Activated CD8-positive, alpha-beta T cell treated with anti-CD3 and anti-CD28 coated beads for 36 hours (primary cell): ENCODE data around the gene PRKCZ. TPM values are rescaled to one million over a fixed set of nuclear protein-coding genes. Genes with fewer than 3 reads are reported as not detected.

Source experiments
- ATAC-seq: fragments of 200-7000 bp; cut with Tn5 transposase; one replicate; pipeline ENCODE4 v1.10.0; 2021; ENCODE audit warnings: mild to moderate bottlenecking, moderate library complexity
- CTCF ChIA-PET: fragments of 350-600 bp; sonication (Branson Sonifier 250); formaldehyde crosslinking; loops from one replicate; lab custom pipeline; 2021; ENCODE audit warnings: antibody characterized with exemption; lab: Charles Lee
- POLR2A ChIA-PET: fragments of 350-600 bp; sonication (Branson Sonifier 250); formaldehyde crosslinking; loops from one replicate; lab custom pipeline; 2021; ENCODE audit warnings: antibody characterized with exemption; lab: Charles Lee
- DNase-seq: peaks from one replicate; pipeline ENCODE4 v3.0.0-alpha.2; 2020
- H3K27ac Mint-ChIP-seq: one replicate; pipeline ENCODE4 v1.8.0; 2021; ENCODE audit warnings: mild to moderate bottlenecking, mixed read lengths
- H3K27me3 Mint-ChIP-seq: one replicate; pipeline ENCODE4 v1.8.0; 2021; ENCODE audit warnings: mixed read lengths
- H3K36me3 Mint-ChIP-seq: one replicate; pipeline ENCODE4 v1.8.0; 2021; ENCODE audit warnings: low read depth, mixed read lengths
- H3K4me1 Mint-ChIP-seq: one replicate; pipeline ENCODE4 v1.8.0; 2021; ENCODE audit warnings: low read depth, mixed read lengths
- H3K4me3 Mint-ChIP-seq: one replicate; pipeline ENCODE4 v1.8.0; 2021; ENCODE audit warnings: mild to moderate bottlenecking, moderate library complexity, mixed read lengths
- H3K9me3 Mint-ChIP-seq: one replicate; pipeline ENCODE4 v1.8.0; 2021; ENCODE audit warnings: mixed read lengths
- CTCF ChIP-seq: fragments of 200-600 bp; IDR thresholded peaks from one replicate; pipeline ENCODE4 v1.8.0; 2022; ENCODE audit warnings: antibody characterized with exemption, mild to moderate bottlenecking
- intact Hi-C: fragments of 100-400 bp; cut with micrococcal nuclease; formaldehyde crosslinking; loops from one replicate; pipeline ENCODE4 v1.10.0; 2022
- total RNA-seq, 2 experiments: library from RNA; stranded (reverse); gene quantifications; one replicate each; pipeline ENCODE4 v1.2.3, GENCODE V29; 2021

Gene PRKCZ
- total RNA-seq, 2 experiments from 2014 or later = 15.4 to 15.7 TPM

GRCh38 chr1:2150801-2151200 is 100.6 kb downstream of the PRKCZ start:
- H3K36me3 Mint-ChIP-seq = peaks cover 4% of the 10 kb centered on the region
- TF ChIP-seq CTCF = no peak
- intact Hi-C loops = no loop called here
- H3K4me3 Mint-ChIP-seq = no peak overlapping the region
- ATAC-seq (no peak), DNase-seq (no peak)
- POLR2A ChIA-PET = no interaction called here
- H3K27ac Mint-ChIP-seq = no peak overlapping the region
- no peaks in the 10 kb centered on the region for H3K9me3 Mint-ChIP-seq
- no peaks in the 10 kb centered on the region for H3K27me3 Mint-ChIP-seq
- CTCF ChIA-PET = interaction anchor here (1.1 to 4.5 kb wide), 4 partner anchors 11 to 106 kb away, joined by 3 to 54 read pairs (median 5); no protein-coding TSS in a partner anchor
- H3K4me1 Mint-ChIP-seq = peaks cover 17% of the 10 kb centered on the region

DNA sequence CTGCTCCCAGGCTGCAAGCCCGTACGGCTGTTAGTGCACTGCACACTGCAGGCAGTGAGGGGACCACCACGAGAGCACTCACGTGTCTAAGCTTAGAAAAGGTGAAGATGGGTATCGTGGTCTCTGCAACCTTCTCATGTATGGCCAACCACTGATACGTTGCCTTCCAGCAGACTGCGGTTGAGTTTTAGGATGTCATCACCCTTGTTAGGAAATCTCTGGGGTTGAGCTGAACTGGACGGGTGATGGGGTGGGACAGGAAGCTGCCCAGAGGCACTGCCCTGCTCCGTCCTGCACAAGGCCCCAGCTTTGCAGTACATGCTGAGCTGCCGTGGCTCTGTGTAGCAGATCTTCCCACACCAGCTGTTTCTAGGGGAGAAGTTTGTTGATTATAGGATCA is 101.0 kb downstream of the PRKCZ start:
- ChIA-PET POLR2A (no interaction called here), CTCF (interaction anchor here (1.0 to 4.5 kb wide), 7 partner anchors 11 to 106 kb away, joined by 3 to 54 read pairs (median 3); partner anchors contain the start of gene FAAP20)
- H3K9me3 Mint-ChIP-seq = no peaks in the 10 kb centered on the region
- intact Hi-C loops = no loop called here
- H3K36me3 Mint-ChIP-seq = peaks cover 4% of the 10 kb centered on the region
- no peak overlapping the region for H3K27ac Mint-ChIP-seq
- H3K4me1 Mint-ChIP-seq = peaks cover 17% of the 10 kb centered on the region
- peak; percentile 32 for DNase-seq
- no peak overlapping the region for H3K4me3 Mint-ChIP-seq
- no peaks in the 10 kb centered on the region for H3K27me3 Mint-ChIP-seq
- no peak for ATAC-seq
- no peak for TF ChIP-seq CTCF

GRCh38 chr1:2151911-2152310 is 101.7 kb downstream of the PRKCZ start:
- ATAC-seq = no peak
- POLR2A ChIA-PET = no interaction called here
- CTCF ChIA-PET = interaction anchor here (1.0 to 4.5 kb wide), 6 partner anchors 12 to 59 kb away, joined by 3 to 54 read pairs (median 4); partner anchors contain the start of gene FAAP20

GRCh38 chr1:2152954-2153353 is 102.7 kb downstream of the PRKCZ start:
- ChIA-PET CTCF (interaction anchor here (1.1 kb wide), 1 partner anchor 13 kb away, joined by 3 read pairs; no protein-coding TSS in a partner anchor), POLR2A (no interaction called here)
- Mint-ChIP-seq H3K4me1 (peaks cover 17% of the 10 kb centered on the region), H3K4me3 (peak overlapping the region; percentile 18), H3K9me3 (no peaks in the 10 kb centered on the region), H3K27me3 (no peaks in the 10 kb centered on the region), H3K27ac (peak overlapping the region; percentile 60), H3K36me3 (peaks cover 4% of the 10 kb centered on the region)
- ATAC-seq = peak; percentile 57
- peak; percentile 79 for DNase-seq
- intact Hi-C loops = no loop called here
- no peak for TF ChIP-seq CTCF

More at GRCh38 chr1:2151911-2152310, 101.7 kb downstream of the PRKCZ start:
- H3K27me3 Mint-ChIP-seq = no peaks in the 10 kb centered on the region
- no peak overlapping the region for H3K27ac Mint-ChIP-seq
- no peaks in the 10 kb centered on the region for H3K9me3 Mint-ChIP-seq
- H3K36me3 Mint-ChIP-seq = peaks cover 4% of the 10 kb centered on the region
- no peak for DNase-seq
- intact Hi-C loops = no loop called here
- H3K4me1 Mint-ChIP-seq = peaks cover 17% of the 10 kb centered on the region
- TF ChIP-seq CTCF = no peak
- no peak overlapping the region for H3K4me3 Mint-ChIP-seq

- ATAC-seq = no peak
- POLR2A ChIA-PET = no interaction called here
- peaks cover 4% of the 10 kb centered on the region for H3K36me3 Mint-ChIP-seq
Measured at GRCh38 chr1:2154022-2154421, 103.8 kb downstream of the PRKCZ start.

More at GRCh38 chr1:2154022-2154421, 103.8 kb downstream of the PRKCZ start:
- Mint-ChIP-seq H3K9me3 (no peaks in the 10 kb centered on the region), H3K4me1 (peaks cover 17% of the 10 kb centered on the region), H3K27ac (no peak overlapping the region), H3K27me3 (no peaks in the 10 kb centered on the region), H3K4me3 (no peak overlapping the region)
- no peak for TF ChIP-seq CTCF
- DNase-seq = no peak
- CTCF ChIA-PET = interaction anchor here (1.1 to 1.8 kb wide), 2 partner anchors 14 to 21 kb away, joined by 3 to 5 read pairs; no protein-coding TSS in a partner anchor
- intact Hi-C loops = no loop called here
